Measurements from ENCODE around the gene MAFB. TPM values are rescaled to one million over a fixed set of nuclear protein-coding genes. Genes with fewer than 3 reads are reported as not detected.

MAFB gene
- total RNA-seq, 1 experiment from 2014 or later: 0.85 TPM

GRCh38 chr20:40711079-40711478, 22.0 kb upstream of the MAFB start:
- Histone ChIP-seq H3K4me1 (ENCODE audit: insufficient read depth, low read length) (no peaks in the 10 kb centered on the region), H3K18ac (ENCODE audit: insufficient read length, low read depth, low read length) (no peak overlapping the region), H3K79me2 (ENCODE audit: insufficient read depth, low read length) (no peaks in the 10 kb centered on the region), H4K91ac (ENCODE audit: insufficient read length, low read depth, low read length) (no peak overlapping the region), H2BK5ac (ENCODE audit: insufficient read length, low read length) (no peak overlapping the region), H3K79me1 (ENCODE audit: insufficient read depth, low read depth, low read length, poor library complexity, severe bottlenecking) (no peaks in the 10 kb centered on the region), H3K9me3 (ENCODE audit: control insufficient read depth, low read depth, low read length) (no peaks in the 10 kb centered on the region), H3K23ac (ENCODE audit: insufficient read length, low read depth, low read length) (no peak overlapping the region), H3K56ac (ENCODE audit: insufficient read length, low read depth, low read length) (no peak overlapping the region), H4K8ac (replicated peaks; ENCODE audit: insufficient read length, low read depth, low read length) (no peak overlapping the region), H3K23me2 (ENCODE audit: insufficient read length, low read depth, low read length, poor library complexity, severe bottlenecking) (no peaks in the 10 kb centered on the region), H2AFZ (ENCODE audit: low read length) (no peak overlapping the region), H2BK12ac (ENCODE audit: insufficient read length, low read depth, low read length) (no peak overlapping the region), H2BK120ac (ENCODE audit: low read depth, low read length, poor library complexity, severe bottlenecking) (no peak overlapping the region), H3T11ph (ENCODE audit: low read length) (no peak overlapping the region), H4K5ac (ENCODE audit: insufficient read length, low read depth, low read length) (no peak overlapping the region), H3K27ac (ENCODE audit: insufficient read length, low read depth, low read length) (no peak overlapping the region), H3K14ac (ENCODE audit: insufficient read depth, low read length) (no peak overlapping the region), H2BK20ac (ENCODE audit: low read depth, low read length, poor library complexity, severe bottlenecking) (no peak overlapping the region), H2AK5ac (ENCODE audit: insufficient read length, low read length) (no peak overlapping the region), H4K20me1 (ENCODE audit: control insufficient read depth, insufficient read depth, insufficient read length) (no peaks in the 10 kb centered on the region), H3K4me2 (ENCODE audit: insufficient read depth, insufficient read length, low read length) (no peak overlapping the region), H3K9ac (ENCODE audit: extremely low read depth, insufficient read length, low read length) (no peak overlapping the region), H2BK15ac (ENCODE audit: low read depth, low read length) (no peak overlapping the region), H3K4ac (ENCODE audit: low read depth, low read length) (no peak overlapping the region), H3K27me3 (ENCODE audit: insufficient read depth, low read length) (no peaks in the 10 kb centered on the region)
- WGBS (ENCODE audit: extremely low coverage, insufficient read length, low lambda C conversion rate): no CpG with 5 or more reads among the region's 13 CpGs
- no peaks in the 10 kb centered on the region for H3K9me3 Mint-ChIP-seq
- no peak for TF ChIP-seq CTCF (conservative IDR thresholded peaks at IDR 0.05)
- peaks cover 5 to 18% of the 10 kb centered on the region in 2 experiments for H3K4me1 Mint-ChIP-seq
- no peak overlapping the region for H3K27ac Mint-ChIP-seq
- peak; percentile 18 for DNase-seq
- H3K4me3 Mint-ChIP-seq: no peak overlapping the region
- H3K27me3 Mint-ChIP-seq (ENCODE audit: low read depth): peaks cover under 1% of the 10 kb centered on the region; the same call in 1 of the 2 replicates
- H3K36me3 Mint-ChIP-seq (ENCODE audit: insufficient read depth in 1 of 3, low read depth in 3 of 3): no peaks in the 10 kb centered on the region
